ENCODE results near the gene MAP2K2. TPM values are rescaled to one million over a fixed set of nuclear protein-coding genes. Genes with fewer than 3 reads are reported as not detected.

The MAP2K2 gene
- total and polyA plus RNA-seq, 9 of the 15 experiments (the other 6 are each of a cell fraction or from before 2014, with no cell fraction given), result 1.0 to 151 (median 58.3) TPM

- TF ChIP-seq AFF4 (CRISPR knock-in tag; IDR thresholded peaks at IDR 0.05) (no peak), MAZ (CRISPR knock-in tag; conservative IDR thresholded peaks at IDR 0.05 in 1 of 2, IDR thresholded peaks at IDR 0.05 in 1 of 2) (no peak), SAFB2 (IDR thresholded peaks at IDR 0.05; ENCODE audit: borderline replicate concordance, low read depth, low read length, severe bottlenecking) (no peak), ZNF165 (CRISPR knock-in tag; IDR thresholded peaks at IDR 0.05; ENCODE audit: borderline replicate concordance) (no peak), ZNF780A (CRISPR knock-in tag; IDR thresholded peaks at IDR 0.05) (no peak), FOXP1 (CRISPR knock-in tag; IDR thresholded peaks at IDR 0.05) (no peak)
- TF ChIP-seq, protein P1, sequence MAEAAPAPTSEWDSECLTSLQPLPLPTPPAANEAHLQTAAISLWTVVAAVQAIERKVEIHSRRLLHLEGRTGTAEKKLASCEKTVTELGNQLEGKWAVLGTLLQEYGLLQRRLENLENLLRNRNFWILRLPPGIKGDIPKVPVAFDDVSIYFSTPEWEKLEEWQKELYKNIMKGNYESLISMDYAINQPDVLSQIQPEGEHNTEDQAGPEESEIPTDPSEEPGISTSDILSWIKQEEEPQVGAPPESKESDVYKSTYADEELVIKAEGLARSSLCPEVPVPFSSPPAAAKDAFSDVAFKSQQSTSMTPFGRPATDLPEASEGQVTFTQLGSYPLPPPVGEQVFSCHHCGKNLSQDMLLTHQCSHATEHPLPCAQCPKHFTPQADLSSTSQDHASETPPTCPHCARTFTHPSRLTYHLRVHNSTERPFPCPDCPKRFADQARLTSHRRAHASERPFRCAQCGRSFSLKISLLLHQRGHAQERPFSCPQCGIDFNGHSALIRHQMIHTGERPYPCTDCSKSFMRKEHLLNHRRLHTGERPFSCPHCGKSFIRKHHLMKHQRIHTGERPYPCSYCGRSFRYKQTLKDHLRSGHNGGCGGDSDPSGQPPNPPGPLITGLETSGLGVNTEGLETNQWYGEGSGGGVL (CRISPR knock-in tag; IDR thresholded peaks at IDR 0.05), result no peak
- TF ChIP-seq, protein P2, sequence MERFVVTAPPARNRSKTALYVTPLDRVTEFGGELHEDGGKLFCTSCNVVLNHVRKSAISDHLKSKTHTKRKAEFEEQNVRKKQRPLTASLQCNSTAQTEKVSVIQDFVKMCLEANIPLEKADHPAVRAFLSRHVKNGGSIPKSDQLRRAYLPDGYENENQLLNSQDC (CRISPR knock-in tag; IDR thresholded peaks at IDR 0.05), result no peak
Observed at GRCh38 chr19:4164262-4164661, 40.3 kb upstream of the MAP2K2 start (continued).
